ENCODE measurements around the gene IER3. TPM values are rescaled to one million over a fixed set of nuclear protein-coding genes. Genes with fewer than 3 reads are reported as not detected.
A peak's percentile ranks its signal among the peaks of the same experiment; 100 is the strongest.

Gene IER3
- total and polyA plus RNA-seq, 10 donors = 19.8 to 62.2 (median 36.0) TPM

GRCh38 chr6:30741063-30741779 is 3.1 kb downstream of the IER3 start:
- intact Hi-C loops (cut with DNase I; ENCODE audit: low total_unique reads) = loop anchor here (5.0 to 10.0 kb wide), 2 partner anchors 81 to 344 kb away; no protein-coding TSS in a partner anchor
- H3K27ac ChIP-seq = peak overlapping the region; percentile 89 to 98 (median 94)
- no peaks in the 10 kb centered on the region for H3K9me3 ChIP-seq
- H3K36me3 ChIP-seq = peaks cover 5 to 54% (median 33%) of the 10 kb centered on the region in 6 donors
- peaks cover 36 to 93% (median 80%) of the 10 kb centered on the region in 6 donors for H3K4me1 ChIP-seq
- TF ChIP-seq POLR2AphosphoS5 (IDR thresholded peaks at IDR 0.05) = no peak
- no peak for TF ChIP-seq CTCF (IDR thresholded peaks at IDR 0.05 in 8 of 11, conservative IDR thresholded peaks at IDR 0.05 in 3 of 11)
- no peak for TF ChIP-seq POLR2A (IDR thresholded peaks at IDR 0.05)
- 69 to 78% (median 76%) methylated on average over 8 of the region's 8 CpGs for WGBS, 5 donors
- DNase-seq = no peak
- peak overlapping the region; percentile 74 to 94 (median 87) for H3K4me3 ChIP-seq
- no peaks in the 10 kb centered on the region for H3K27me3 ChIP-seq (replicated peaks in 1 of 7)

GRCh38 chr6:30740540-30740870 is 3.8 kb downstream of the IER3 start:
- intact Hi-C loops (cut with DNase I; ENCODE audit: low total_unique reads) = loop anchor here (5.0 to 10.0 kb wide), 2 partner anchors 82 to 344 kb away; no protein-coding TSS in a partner anchor
- DNase-seq = no peak
- Histone ChIP-seq H3K27me3 (replicated peaks in 1 of 7) (no peaks in the 10 kb centered on the region), H3K4me1 (peaks cover 43 to 99% (median 88%) of the 10 kb centered on the region in 6 donors), H3K36me3 (peaks cover 5 to 61% (median 36%) of the 10 kb centered on the region in 6 donors), H3K9me3 (no peaks in the 10 kb centered on the region), H3K27ac (peak overlapping the region in 7 of 8 donors; percentile 4 to 98 (median 94)), H3K4me3 (peak overlapping the region in 1 of 8 donors; percentile 74)
- WGBS, 5 donors = 86 to 98% (median 87%) methylated on average over 2 of the region's 2 CpGs
- TF ChIP-seq POLR2AphosphoS5 (IDR thresholded peaks at IDR 0.05) = no peak
- TF ChIP-seq CTCF (IDR thresholded peaks at IDR 0.05 in 8 of 11, conservative IDR thresholded peaks at IDR 0.05 in 3 of 11) = no peak
- TF ChIP-seq POLR2A (IDR thresholded peaks at IDR 0.05) = no peak

GRCh38 chr6:30738532-30738931 is 5.8 kb downstream of the IER3 start:
- TF ChIP-seq POLR2A (IDR thresholded peaks at IDR 0.05) = no peak
- no peak for TF ChIP-seq POLR2AphosphoS5 (IDR thresholded peaks at IDR 0.05)
- TF ChIP-seq CTCF (IDR thresholded peaks at IDR 0.05 in 8 of 11, conservative IDR thresholded peaks at IDR 0.05 in 3 of 11) = no peak
- Histone ChIP-seq H3K36me3 (peaks cover 5 to 81% (median 54%) of the 10 kb centered on the region in 6 donors), H3K9me3 (no peaks in the 10 kb centered on the region), H3K27ac (peak overlapping the region in 3 of 8 donors; percentile 73 to 84 (median 77)), H3K27me3 (replicated peaks in 1 of 7) (no peaks in the 10 kb centered on the region), H3K4me3 (no peak overlapping the region), H3K4me1 (peaks cover 43 to 91% (median 81%) of the 10 kb centered on the region in 6 donors)
- intact Hi-C loops (cut with DNase I; ENCODE audit: low total_unique reads) = no loop called here
- DNase-seq = no peak
- 89 to 94% (median 91%) methylated on average over 6 of the region's 6 CpGs for WGBS, 5 donors

- no peak for DNase-seq
- TF ChIP-seq POLR2A (IDR thresholded peaks at IDR 0.05) = no peak
- TF ChIP-seq CTCF (IDR thresholded peaks at IDR 0.05 in 8 of 11, conservative IDR thresholded peaks at IDR 0.05 in 3 of 11) = no peak
- no peak for TF ChIP-seq POLR2AphosphoS5 (IDR thresholded peaks at IDR 0.05)
- WGBS, 5 donors = 65 to 80% (median 72%) methylated on average over 8 of the region's 8 CpGs
- Histone ChIP-seq H3K4me1 (peaks cover 33 to 93% (median 66%) of the 10 kb centered on the region in 6 donors), H3K27ac (peak overlapping the region in 5 of 8 donors; percentile 17 to 84 (median 74)), H3K36me3 (peaks cover 5 to 100% (median 72%) of the 10 kb centered on the region in 6 donors), H3K4me3 (no peak overlapping the region), H3K9me3 (no peaks in the 10 kb centered on the region), H3K27me3 (replicated peaks in 1 of 7) (no peaks in the 10 kb centered on the region)
- intact Hi-C loops (cut with DNase I; ENCODE audit: low total_unique reads) = no loop called here
These were observed 8.6 kb downstream of the IER3 start for GRCh38 chr6:30735668-30736314.

Data from spleen (tissue), 11 donors.